ENCODE data around the gene ARAP1. TPM values are rescaled to one million over a fixed set of nuclear protein-coding genes. Genes with fewer than 3 reads are reported as not detected.

ARAP1 gene
- total and polyA plus RNA-seq, 2 donors (not counting 3 experiments of a cell fraction or from before 2014, with no cell fraction given) = 36.8 to 66.2 TPM

DNA sequence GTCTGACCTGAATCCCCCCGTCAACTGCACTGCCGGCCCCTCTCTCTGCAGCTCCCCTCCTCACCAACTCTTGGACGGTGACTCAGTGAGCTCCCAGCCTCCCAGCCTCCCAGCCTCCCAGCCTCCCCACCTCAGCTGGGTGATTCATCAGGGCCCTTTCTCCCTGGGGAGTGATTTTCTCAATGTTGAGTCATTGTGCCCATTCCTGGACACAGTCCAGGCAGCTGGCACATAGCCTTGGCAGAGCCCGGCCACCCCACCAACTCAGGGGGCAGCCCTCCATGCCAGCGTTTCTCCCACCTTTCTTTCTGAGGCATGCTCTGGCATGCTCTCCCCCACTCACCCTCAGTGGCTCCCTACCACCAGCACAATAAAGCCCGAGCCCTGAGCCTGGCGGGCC, 108.7 kb downstream of the ARAP1 start:
- FAIRE-seq (no peak), DNase-seq (ENCODE audit: low read depth, low spot score) (no peak)
- no peak overlapping the region for H3K4me2 ChIP-seq (ENCODE audit: insufficient read depth, low read length)
- no peaks in the 10 kb centered on the region for H3K9me1 ChIP-seq (replicated peaks; ENCODE audit: control insufficient read depth, extremely low read depth, insufficient read depth, low read length)
- H3K9ac ChIP-seq (replicated peaks; ENCODE audit: extremely low read depth, insufficient read depth, low read length) = no peak overlapping the region
- no peaks in the 10 kb centered on the region for H3K36me3 ChIP-seq (ENCODE audit: control insufficient read depth in 2 of 2, extremely low read depth in 1 of 2, insufficient read depth in 2 of 2, low read length in 2 of 2)
- no peaks in the 10 kb centered on the region for H4K20me1 ChIP-seq (replicated peaks; ENCODE audit: control insufficient read depth, extremely low read depth, insufficient read depth, low read length)
- no TSS peak for BruUV-seq (replicated peaks)
- H3K27ac ChIP-seq (ENCODE audit: insufficient read depth, low read depth, low read length) = no peak overlapping the region
- H3K4me3 ChIP-seq (replicated peaks in 1 of 3; ENCODE audit: insufficient read depth in 1 of 3, low read depth in 1 of 3, low read length in 3 of 3) = no peak overlapping the region
- peaks cover 7% of the 10 kb centered on the region for H3K4me1 ChIP-seq (ENCODE audit: control insufficient read depth, extremely low read depth, insufficient read depth, low read length)
- intact Hi-C loops (cut with micrococcal nuclease) = loop anchor here (1.0 to 2.0 kb wide), 5 partner anchors 18 to 161 kb away; no protein-coding TSS in a partner anchor
- H3K27me3 ChIP-seq (ENCODE audit: control insufficient read depth in 2 of 2, insufficient read depth in 2 of 2, low read length in 2 of 2) = peaks cover 0 to 2% of the 10 kb centered on the region in 2 experiments
- dilution Hi-C loops (cut with MboI; ENCODE audit: extremely low pct_ligation_motif_present, low sequenced_read_pairs) = no loop called here
- ChIA-PET CTCF (interaction anchor here (0.7 to 6.6 kb wide), 10 partner anchors 19 to 213 kb away, joined by 3 to 166 read pairs (median 6); no protein-coding TSS in a partner anchor), POLR2A (no interaction called here)
- H3K9me3 ChIP-seq (replicated peaks; ENCODE audit: control insufficient read depth, insufficient read depth, low read length) = no peaks in the 10 kb centered on the region
- TF ChIP-seq GATA2 (IDR thresholded peaks at IDR 0.05; ENCODE audit: insufficient read depth, insufficient read length, low read depth, low read length) (no peak), FOS (IDR thresholded peaks at IDR 0.05; ENCODE audit: borderline replicate concordance, insufficient read depth, low read length) (peak; percentile 60), POLR2AphosphoS5 (IDR thresholded peaks at IDR 0.05; ENCODE audit: insufficient read depth, low read depth, low read length) (no peak), POLR2A (IDR thresholded peaks at IDR 0.05; ENCODE audit: low read depth, low read length) (no peak), JUN (IDR thresholded peaks at IDR 0.05; ENCODE audit: borderline replicate concordance, insufficient read depth, insufficient read length, low read depth) (peak; percentile 21), EZH2 (IDR thresholded peaks at IDR 0.05; ENCODE audit: borderline replicate concordance, low read depth, low read length, severe bottlenecking) (no peak)
- TF ChIP-seq, protein P1, sequence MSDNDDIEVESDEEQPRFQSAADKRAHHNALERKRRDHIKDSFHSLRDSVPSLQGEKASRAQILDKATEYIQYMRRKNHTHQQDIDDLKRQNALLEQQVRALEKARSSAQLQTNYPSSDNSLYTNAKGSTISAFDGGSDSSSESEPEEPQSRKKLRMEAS (IDR thresholded peaks at IDR 0.05; ENCODE audit: insufficient read depth, insufficient read length) = no peak
- no peaks in the 10 kb centered on the region for H3K79me2 ChIP-seq (ENCODE audit: control insufficient read depth, insufficient read depth, low read length)
- H2AFZ ChIP-seq (ENCODE audit: low read depth, low read length) = peak overlapping the region; percentile 82
